ENCODE measurements around the gene WDFY2. TPM values are rescaled to one million over a fixed set of nuclear protein-coding genes. Genes with fewer than 3 reads are reported as not detected.

Gene WDFY2
- total and polyA plus RNA-seq, 2 of the 8 experiments (the other 6 are each of a cell fraction or from before 2014, with no cell fraction given), result 13.9 to 29.0 TPM

DNA sequence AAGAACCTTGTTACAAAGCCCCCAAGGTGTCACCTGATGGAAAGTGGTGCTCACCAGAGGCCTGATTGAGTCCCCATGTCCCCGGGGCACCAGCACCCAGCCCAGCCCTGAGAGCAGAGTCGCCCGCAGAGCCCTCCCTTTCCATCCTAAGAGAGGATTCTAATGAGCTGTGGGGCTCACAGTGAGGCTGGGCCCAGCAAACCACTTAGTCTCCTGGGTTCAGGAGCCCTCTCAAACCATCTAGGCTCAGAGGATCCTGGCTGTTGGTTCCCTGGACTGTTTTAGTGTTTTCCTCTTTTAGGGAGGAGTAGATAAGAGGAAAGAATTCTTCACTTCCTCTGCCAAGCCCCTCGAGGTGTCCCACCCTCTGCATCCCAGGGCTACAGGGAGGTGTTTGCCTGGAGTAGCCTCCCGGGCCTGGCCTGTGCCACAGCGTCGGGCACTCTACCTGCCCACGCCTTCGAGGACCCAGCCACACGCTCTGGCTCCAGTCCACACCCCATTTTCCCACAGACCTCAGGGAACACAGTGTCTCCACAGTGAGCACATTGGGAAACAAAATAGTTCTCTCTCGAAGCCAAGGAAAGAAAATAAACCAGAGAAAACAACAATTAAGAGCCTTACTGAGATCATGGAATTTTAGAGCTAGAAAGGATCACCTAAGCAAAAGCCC is 185.3 kb downstream of the WDFY2 start:
- Histone ChIP-seq H3K14ac (ENCODE audit: insufficient read length) (no peak overlapping the region), H3K4me2 (ENCODE audit: insufficient read depth in 1 of 2, low read depth in 2 of 2, low read length in 2 of 2) (no peak overlapping the region), H2BK20ac (ENCODE audit: low read length) (no peak overlapping the region), H3K27ac (ENCODE audit: low read depth, low read length) (no peak overlapping the region), H3K79me2 (ENCODE audit: control insufficient read depth in 1 of 2, insufficient read depth in 2 of 2, low read length in 2 of 2) (no peaks in the 10 kb centered on the region), H3K18ac (ENCODE audit: extremely low read depth, low read length) (no peak overlapping the region), H2BK12ac (ENCODE audit: low read depth, low read length) (no peak overlapping the region), H4K5ac (ENCODE audit: insufficient read length, low read depth, low read length) (no peak overlapping the region), H3K23ac (ENCODE audit: insufficient read length) (no peak overlapping the region), H2BK15ac (ENCODE audit: low read length) (no peak overlapping the region), H3K4me1 (replicated peaks in 1 of 4; ENCODE audit: control insufficient read depth in 3 of 4, insufficient read depth in 4 of 4, low read length in 3 of 4) (peaks cover 7 to 12% (median 9%) of the 10 kb centered on the region in 4 experiments), H3K4me3 (ENCODE audit: extremely low read depth in 1 of 4, insufficient read depth in 2 of 4, low read depth in 3 of 4, low read length in 4 of 4) (no peak overlapping the region), H3K36me3 (ENCODE audit: control insufficient read depth in 2 of 4, insufficient read depth in 4 of 4, low read length in 3 of 4) (no peaks in the 10 kb centered on the region), H2BK120ac (replicated peaks; ENCODE audit: low read depth, low read length) (no peak overlapping the region), H2BK5ac (ENCODE audit: low read depth, low read length) (no peak overlapping the region), H4K20me1 (replicated peaks in 1 of 2; ENCODE audit: control insufficient read depth in 1 of 2, insufficient read depth in 2 of 2, low read length in 2 of 2) (peaks cover 0 to 3% of the 10 kb centered on the region in 2 experiments), H4K91ac (replicated peaks; ENCODE audit: insufficient read length, low read length) (no peak overlapping the region), H3K23me2 (ENCODE audit: low read depth, low read length) (no peaks in the 10 kb centered on the region), H3K56ac (replicated peaks; ENCODE audit: insufficient read length, low read depth, low read length) (no peak overlapping the region), H3K27me3 (replicated peaks in 1 of 4; ENCODE audit: control insufficient read depth in 3 of 4, extremely low read depth in 1 of 4, insufficient read depth in 3 of 4, low read length in 3 of 4) (no peaks in the 10 kb centered on the region), H3K9ac (replicated peaks in 1 of 4; ENCODE audit: extremely low read depth in 1 of 4, low read depth in 3 of 4, low read length in 3 of 4) (no peak overlapping the region), H3K4ac (replicated peaks; ENCODE audit: insufficient read length, low read depth, low read length) (no peak overlapping the region), H4K8ac (ENCODE audit: extremely low read depth, insufficient read depth, low read length) (no peak overlapping the region; the same call in 1 of the 2 replicates), H2AK5ac (ENCODE audit: low read depth, low read length) (no peak overlapping the region), H3K9me3 (ENCODE audit: insufficient read depth in 2 of 2, low read depth in 1 of 2, low read length in 1 of 2) (no peaks in the 10 kb centered on the region), H3K79me1 (ENCODE audit: low read depth, low read length) (no peaks in the 10 kb centered on the region), H2AFZ (ENCODE audit: low read length) (no peak overlapping the region)
- CTCF ChIA-PET (ENCODE audit: partially characterized antibody), result interaction anchor here (0.6 to 4.3 kb wide), 14 partner anchors 10 to 329 kb away, joined by 3 to 38 read pairs (median 4); no protein-coding TSS in a partner anchor
- POLR2A ChIA-PET (ENCODE audit: partially characterized antibody), result interaction anchor here (0.7 to 3.0 kb wide), 5 partner anchors 10 to 330 kb away, joined by 3 to 20 read pairs (median 3); partner anchors contain the start of gene INTS6
- no peak for FAIRE-seq
- no peak for DNase-seq (ENCODE audit: low read depth in 1 of 2, low spot score in 2 of 2)
- 92% methylated on average over 11 of the region's 11 CpGs; no CpG with 5 or more reads in 1 of the 2 experiments for WGBS, 2 experiments (ENCODE audit: extremely low coverage in 1 of 2, insufficient coverage in 1 of 2, insufficient read length in 1 of 2, insufficient replicate concordance in 2 of 2, low coverage in 1 of 2, low lambda C conversion rate in 2 of 2, missing lambda C conversion rate in 1 of 2)
- TF ChIP-seq NANOG (IDR thresholded peaks at IDR 0.05; ENCODE audit: insufficient read depth, low read depth, low read length, poor library complexity, severe bottlenecking), result no peak
- TF ChIP-seq, protein P1, sequence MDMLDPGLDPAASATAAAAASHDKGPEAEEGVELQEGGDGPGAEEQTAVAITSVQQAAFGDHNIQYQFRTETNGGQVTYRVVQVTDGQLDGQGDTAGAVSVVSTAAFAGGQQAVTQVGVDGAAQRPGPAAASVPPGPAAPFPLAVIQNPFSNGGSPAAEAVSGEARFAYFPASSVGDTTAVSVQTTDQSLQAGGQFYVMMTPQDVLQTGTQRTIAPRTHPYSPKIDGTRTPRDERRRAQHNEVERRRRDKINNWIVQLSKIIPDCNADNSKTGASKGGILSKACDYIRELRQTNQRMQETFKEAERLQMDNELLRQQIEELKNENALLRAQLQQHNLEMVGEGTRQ (IDR thresholded peaks at IDR 0.05; ENCODE audit: low read length), result no peak
- no peak for TF ChIP-seq HDAC2 (IDR thresholded peaks at IDR 0.05; ENCODE audit: borderline replicate concordance in 1 of 2, low read depth in 2 of 2, low read length in 2 of 2)
- TF ChIP-seq BCL11A (IDR thresholded peaks at IDR 0.05; ENCODE audit: low read depth in 2 of 2, low read length in 2 of 2), result no peak
- no peak for TF ChIP-seq CHD2 (IDR thresholded peaks at IDR 0.05; ENCODE audit: low read length)
- no peak for TF ChIP-seq RNF2 (IDR thresholded peaks at IDR 0.05; ENCODE audit: borderline replicate concordance, low read depth, low read length, missing control alignments, poor library complexity, severe bottlenecking)
- no peak for TF ChIP-seq TEAD4 (IDR thresholded peaks at IDR 0.05; ENCODE audit: low read depth, low read length)
- TF ChIP-seq BRCA1 (IDR thresholded peaks at IDR 0.05; ENCODE audit: low read depth, low read length), result no peak
- TF ChIP-seq, protein P2, sequence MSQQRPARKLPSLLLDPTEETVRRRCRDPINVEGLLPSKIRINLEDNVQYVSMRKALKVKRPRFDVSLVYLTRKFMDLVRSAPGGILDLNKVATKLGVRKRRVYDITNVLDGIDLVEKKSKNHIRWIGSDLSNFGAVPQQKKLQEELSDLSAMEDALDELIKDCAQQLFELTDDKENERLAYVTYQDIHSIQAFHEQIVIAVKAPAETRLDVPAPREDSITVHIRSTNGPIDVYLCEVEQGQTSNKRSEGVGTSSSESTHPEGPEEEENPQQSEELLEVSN (IDR thresholded peaks at IDR 0.05), result no peak
- TF ChIP-seq POLR2AphosphoS5 (IDR thresholded peaks at IDR 0.05; ENCODE audit: low read depth, low read length), result no peak; the same call in 1 of the 2 replicates

Data from H1 (cell line).